Mesendoderm (in vitro differentiated cells): ENCODE measurements around the gene UTP15.

ENCODE experiments used
- DNase-seq: peaks from one replicate; pipeline ENCODE4 v3.0.0; 2013
- H2AK5ac ChIP-seq: 2 replicates; pipeline ENCODE4 v1.6.1; 2013; ENCODE audit warnings: low read length, inconsistent platforms
- H2BK120ac ChIP-seq: 2 replicates; pipeline ENCODE4 v1.6.1; 2013; ENCODE audit warnings: low read depth, mild to moderate bottlenecking, low read length, moderate library complexity, mixed read lengths
- H2BK15ac ChIP-seq: replicated peaks from 2 replicates; pipeline ENCODE4 v1.6.1; 2013; ENCODE audit warnings: low read depth, mild to moderate bottlenecking, moderate library complexity
- H2BK5ac ChIP-seq: 2 replicates; pipeline ENCODE4 v1.6.1; 2013; ENCODE audit warnings: low read length, inconsistent platforms
- H3K18ac ChIP-seq: 2 replicates; pipeline ENCODE4 v1.6.1; 2013; ENCODE audit warnings: mild to moderate bottlenecking, low read length, mixed read lengths
- H3K23ac ChIP-seq: one replicate; pipeline ENCODE4 v1.6.1; 2013; ENCODE audit warnings: low read length
- H3K27ac ChIP-seq: 2 replicates; pipeline ENCODE4 v1.5.1; 2013; ENCODE audit warnings: low read depth, mild to moderate bottlenecking, inconsistent platforms, low read length, moderate library complexity
- H3K27me3 ChIP-seq: 2 replicates; pipeline ENCODE4 v1.6.1; 2013; ENCODE audit warnings: low read length, control low read depth, mild to moderate bottlenecking, inconsistent platforms; ENCODE audit not compliant: insufficient read depth, poor library complexity
- H3K36me3 ChIP-seq: 2 replicates; pipeline ENCODE4 v1.6.1; 2013; ENCODE audit warnings: low read length, inconsistent platforms; ENCODE audit not compliant: control insufficient read depth, insufficient read depth
- H3K4ac ChIP-seq: one replicate; pipeline ENCODE4 v1.6.1; 2013; ENCODE audit warnings: low read depth, mild to moderate bottlenecking, low read length, moderate library complexity
- H3K4me1 ChIP-seq: 2 replicates; pipeline ENCODE4 v1.6.1; 2013; ENCODE audit warnings: low read depth, low read length, inconsistent platforms; ENCODE audit not compliant: control insufficient read depth
- H3K4me2 ChIP-seq: 2 replicates; pipeline ENCODE4 v1.6.1; 2013; ENCODE audit warnings: low read length
- H3K4me3 ChIP-seq: 2 replicates; pipeline ENCODE4 v1.5.1; 2013; ENCODE audit warnings: mild to moderate bottlenecking, low read length
- H3K56ac ChIP-seq: one replicate; pipeline ENCODE4 v1.6.1; 2013; ENCODE audit warnings: low read length
- H3K79me1 ChIP-seq: 2 replicates; pipeline ENCODE4 v1.6.1; 2013; ENCODE audit warnings: low read length, inconsistent platforms
- H3K79me2 ChIP-seq: 2 replicates; pipeline ENCODE4 v1.6.1; 2013; ENCODE audit warnings: mild to moderate bottlenecking, low read length; ENCODE audit not compliant: control insufficient read depth, insufficient read depth
- H3K9ac ChIP-seq: 2 replicates; pipeline ENCODE4 v1.6.1; 2013; ENCODE audit warnings: low read length, inconsistent platforms
- H4K5ac ChIP-seq: one replicate; pipeline ENCODE4 v1.6.1; 2013; ENCODE audit warnings: low read length
- H4K8ac ChIP-seq: one replicate; pipeline ENCODE4 v1.6.1; 2013; ENCODE audit warnings: low read depth, mild to moderate bottlenecking, control low read depth, low read length, moderate library complexity
- WGBS: extraction: QIAGEN DNeasy Blood & Tissue Kit; methylation state at CpG from one replicate; pipeline ENCODE4 v1.1.7; 2013; ENCODE audit warnings: low lambda C conversion rate, missing lambda C conversion rate; ENCODE audit not compliant: insufficient coverage; ENCODE audit errors: extremely low coverage; 5-methylcytosine and 5-hydroxymethylcytosine counted together

UTP15 gene

GRCh38 chr5:73619606-73620333 is 54.2 kb downstream of the UTP15 start:
- no peak overlapping the region for H3K9ac ChIP-seq
- H3K23ac ChIP-seq: no peak overlapping the region
- no peak for DNase-seq
- H2BK120ac ChIP-seq: no peak overlapping the region
- H4K5ac ChIP-seq: no peak overlapping the region
- no peaks in the 10 kb centered on the region for H3K79me1 ChIP-seq
- no CpG with 5 or more reads among the region's 4 CpGs for WGBS
- no peak overlapping the region for H3K4ac ChIP-seq
- no peak overlapping the region for H3K56ac ChIP-seq
- H3K79me2 ChIP-seq: no peaks in the 10 kb centered on the region
- H2BK5ac ChIP-seq: no peak overlapping the region
- no peaks in the 10 kb centered on the region for H3K36me3 ChIP-seq
- no peak overlapping the region for H3K18ac ChIP-seq
- no peaks in the 10 kb centered on the region for H3K27me3 ChIP-seq
- no peak overlapping the region for H3K4me2 ChIP-seq
- no peak overlapping the region for H2AK5ac ChIP-seq
- no peak overlapping the region for H3K27ac ChIP-seq
- no peak overlapping the region for H3K4me3 ChIP-seq
- no peaks in the 10 kb centered on the region for H3K4me1 ChIP-seq
- no peak overlapping the region for H2BK15ac ChIP-seq
- H4K8ac ChIP-seq: no peak overlapping the region

DNA sequence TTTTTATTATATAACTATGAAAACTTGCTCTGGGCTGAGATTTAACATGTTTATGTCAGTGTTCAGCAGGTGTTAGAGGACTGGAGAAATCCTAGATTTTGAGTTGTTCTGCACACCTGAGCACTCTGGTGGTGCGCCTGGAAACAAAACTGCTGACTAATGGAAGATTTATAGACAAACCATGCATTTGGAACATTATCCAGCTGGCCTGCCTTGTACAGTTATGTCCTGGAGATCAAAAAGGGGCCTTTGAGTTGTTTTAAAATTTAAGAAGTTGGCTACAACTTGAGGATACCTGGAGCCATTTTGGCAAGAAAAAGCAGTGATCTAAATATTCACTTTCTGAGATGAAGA is 54.8 kb downstream of the UTP15 start:
- H2AK5ac ChIP-seq: no peak overlapping the region
- no peaks in the 10 kb centered on the region for H3K79me2 ChIP-seq
- H3K23ac ChIP-seq: no peak overlapping the region
- no peaks in the 10 kb centered on the region for H3K27me3 ChIP-seq
- H3K4me2 ChIP-seq: no peak overlapping the region
- H3K4ac ChIP-seq: no peak overlapping the region
- no peak overlapping the region for H3K18ac ChIP-seq
- no peaks in the 10 kb centered on the region for H3K4me1 ChIP-seq
- no peak overlapping the region for H4K5ac ChIP-seq
- no peak overlapping the region for H3K9ac ChIP-seq
- no peaks in the 10 kb centered on the region for H3K79me1 ChIP-seq
- H3K4me3 ChIP-seq: no peak overlapping the region
- no peaks in the 10 kb centered on the region for H3K36me3 ChIP-seq
- H3K56ac ChIP-seq: no peak overlapping the region
- H3K27ac ChIP-seq: no peak overlapping the region
- H2BK5ac ChIP-seq: no peak overlapping the region
- H2BK120ac ChIP-seq: no peak overlapping the region
- no CpG with 5 or more reads among the region's 1 CpG for WGBS
- no peak overlapping the region for H2BK15ac ChIP-seq
- H4K8ac ChIP-seq: no peak overlapping the region
- DNase-seq: no peak

DNA sequence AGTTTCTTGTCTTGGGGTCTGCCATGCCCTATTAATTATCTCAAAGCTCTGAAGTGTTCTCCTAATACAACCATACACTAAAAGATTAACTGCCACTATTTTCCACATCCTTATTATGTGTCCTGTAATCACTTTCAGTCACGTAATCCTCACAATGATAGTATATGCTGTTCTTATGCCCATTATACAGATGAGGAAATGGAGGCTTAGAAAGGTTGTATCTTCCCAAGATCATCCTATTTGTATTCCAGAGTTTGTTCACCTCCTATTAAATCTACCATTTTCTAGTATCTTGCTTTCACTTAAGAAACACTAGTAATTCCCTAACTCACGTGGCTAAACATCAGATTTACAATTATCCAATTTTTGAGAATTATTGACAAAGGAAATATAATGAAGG is 57.5 kb downstream of the UTP15 start:
- no peak overlapping the region for H3K27ac ChIP-seq
- H3K9ac ChIP-seq: no peak overlapping the region
- no CpG with 5 or more reads among the region's 2 CpGs for WGBS
- no peaks in the 10 kb centered on the region for H3K79me1 ChIP-seq
- no peaks in the 10 kb centered on the region for H3K36me3 ChIP-seq
- H3K4me1 ChIP-seq: no peaks in the 10 kb centered on the region
- H3K4me3 ChIP-seq: no peak overlapping the region
- peaks cover 15% of the 10 kb centered on the region for H3K27me3 ChIP-seq
- H4K8ac ChIP-seq: no peak overlapping the region
- no peak for DNase-seq
- H2BK120ac ChIP-seq: no peak overlapping the region
- no peak overlapping the region for H2BK15ac ChIP-seq
- no peak overlapping the region for H4K5ac ChIP-seq
- no peak overlapping the region for H3K23ac ChIP-seq
- H2AK5ac ChIP-seq: no peak overlapping the region
- H3K56ac ChIP-seq: no peak overlapping the region
- H3K79me2 ChIP-seq: no peaks in the 10 kb centered on the region
- H2BK5ac ChIP-seq: no peak overlapping the region
- H3K4ac ChIP-seq: no peak overlapping the region
- H3K18ac ChIP-seq: no peak overlapping the region
- H3K4me2 ChIP-seq: no peak overlapping the region

GRCh38 chr5:73623901-73624404 is 58.4 kb downstream of the UTP15 start:
- no peak overlapping the region for H4K5ac ChIP-seq
- H2AK5ac ChIP-seq: no peak overlapping the region
- peaks cover 19% of the 10 kb centered on the region for H3K27me3 ChIP-seq
- no peak overlapping the region for H4K8ac ChIP-seq
- H2BK5ac ChIP-seq: no peak overlapping the region
- no peaks in the 10 kb centered on the region for H3K79me2 ChIP-seq
- no peak overlapping the region for H3K4me2 ChIP-seq
- no peak overlapping the region for H2BK120ac ChIP-seq
- no peaks in the 10 kb centered on the region for H3K36me3 ChIP-seq
- H3K9ac ChIP-seq: no peak overlapping the region
- no peak overlapping the region for H3K18ac ChIP-seq
- no peak overlapping the region for H2BK15ac ChIP-seq
- no peak overlapping the region for H3K4me3 ChIP-seq
- no peak overlapping the region for H3K23ac ChIP-seq
- no CpG with 5 or more reads among the region's 2 CpGs for WGBS
- H3K79me1 ChIP-seq: no peaks in the 10 kb centered on the region
- H3K4ac ChIP-seq: no peak overlapping the region
- no peak for DNase-seq
- H3K56ac ChIP-seq: no peak overlapping the region
- no peak overlapping the region for H3K27ac ChIP-seq
- H3K4me1 ChIP-seq: no peaks in the 10 kb centered on the region

DNA sequence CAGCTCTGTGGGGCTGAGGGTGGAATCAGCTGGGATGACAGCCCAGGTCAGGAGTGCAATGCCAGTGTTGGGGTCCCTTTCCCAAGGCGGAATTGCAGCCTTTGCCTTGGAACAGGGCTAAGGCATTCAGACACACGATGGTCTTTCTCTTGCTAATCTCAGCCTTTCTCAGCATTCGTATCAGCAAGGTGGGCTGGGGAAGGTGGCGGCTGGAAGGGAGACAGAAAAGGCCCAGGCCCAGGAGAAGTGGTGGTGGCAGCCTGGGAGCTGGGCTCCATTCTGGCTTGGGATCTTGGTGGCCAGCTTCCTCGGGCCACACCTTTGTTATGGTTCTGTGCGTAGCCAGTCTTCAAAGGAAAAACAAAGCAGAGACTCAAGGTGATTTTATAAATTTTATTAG is 59.3 kb downstream of the UTP15 start:
- Histone ChIP-seq H3K79me2 (no peaks in the 10 kb centered on the region), H3K36me3 (no peaks in the 10 kb centered on the region), H3K4me1 (no peaks in the 10 kb centered on the region), H3K27ac (no peak overlapping the region), H2BK5ac (no peak overlapping the region), H3K18ac (no peak overlapping the region), H2AK5ac (no peak overlapping the region), H3K79me1 (no peaks in the 10 kb centered on the region), H3K27me3 (peaks cover 19% of the 10 kb centered on the region), H3K4me3 (no peak overlapping the region), H3K4ac (no peak overlapping the region), H3K9ac (no peak overlapping the region), H4K8ac (no peak overlapping the region), H2BK15ac (no peak overlapping the region), H3K56ac (no peak overlapping the region), H2BK120ac (no peak overlapping the region), H3K23ac (no peak overlapping the region), H4K5ac (no peak overlapping the region), H3K4me2 (no peak overlapping the region)
- no peak for DNase-seq
- WGBS: no CpG with 5 or more reads among the region's 6 CpGs
